ENCODE results near the gene ITPR2. TPM values are rescaled to one million over a fixed set of nuclear protein-coding genes. Genes with fewer than 3 reads are reported as not detected.
"Not testable (repeated sequence)": the region's sequence is repeated elsewhere in the genome, so short reads cannot be mapped to it uniquely, and the experiment has no call there.

Gene ITPR2
- total RNA-seq, 1 donor, result 19.2 TPM

DNA sequence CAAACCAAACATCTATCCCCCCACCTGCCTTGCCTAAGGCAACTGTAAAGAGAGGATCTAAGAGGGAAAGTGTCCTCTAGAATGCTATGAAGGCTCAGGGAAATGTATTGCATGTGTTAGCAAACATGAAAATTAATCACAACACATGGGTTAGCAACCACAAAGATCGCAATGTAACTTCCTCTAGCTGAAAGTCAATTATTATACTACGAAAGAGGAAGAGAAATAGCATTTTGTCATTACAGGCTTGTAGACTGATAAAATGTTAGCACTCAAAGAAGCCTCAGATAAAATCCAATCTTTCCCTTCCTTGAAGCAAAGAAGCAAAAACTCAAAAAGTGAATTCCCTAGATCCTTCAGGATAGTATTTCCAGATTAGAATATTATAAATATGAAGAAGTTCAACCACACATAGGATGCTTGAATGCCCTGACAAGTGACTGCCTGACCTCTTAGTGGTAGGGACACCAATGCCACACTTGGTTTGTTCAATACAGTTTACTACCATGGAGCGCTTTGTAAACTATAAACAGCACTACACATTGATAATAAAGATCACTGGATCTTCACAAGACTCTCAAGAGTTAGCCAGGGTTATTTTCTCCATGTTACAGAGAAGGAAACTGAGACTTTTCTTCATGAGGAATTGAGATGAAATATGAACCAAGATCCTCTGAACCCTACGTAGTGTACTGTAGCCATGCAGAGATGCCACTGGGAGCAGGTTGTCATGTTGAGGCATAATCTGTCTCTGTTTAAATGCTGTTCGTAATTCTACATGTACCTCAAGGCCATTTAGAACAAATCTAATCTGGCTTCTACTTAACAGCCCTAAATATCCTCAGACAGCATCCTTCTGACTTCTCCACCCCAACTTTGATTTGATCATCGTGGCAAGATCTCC is 100.7 kb downstream of the ITPR2 start:
- no peak for DNase-seq (ENCODE audit: insufficient read length, low spot score, missing footprints)
- Histone ChIP-seq H4K20me1 (ENCODE audit: insufficient read depth, low read length) (no peaks in the 10 kb centered on the region), H2AFZ (ENCODE audit: low read length) (no peak overlapping the region), H3K27me3 (ENCODE audit: insufficient read depth, low read length) (no peaks in the 10 kb centered on the region), H3K4me2 (ENCODE audit: insufficient read depth, low read length) (no peak overlapping the region), H3K4me1 (ENCODE audit: insufficient read depth, low read length) (peaks cover 7% of the 10 kb centered on the region), H3K27ac (ENCODE audit: low read depth, low read length) (no peak overlapping the region), H3K36me3 (ENCODE audit: insufficient read depth, low read length) (no peaks in the 10 kb centered on the region), H3K4me3 (ENCODE audit: insufficient read depth, low read length) (no peak overlapping the region), H3K9me3 (ENCODE audit: low read depth, low read length) (no peaks in the 10 kb centered on the region), H3K79me2 (ENCODE audit: insufficient read depth, low read length) (no peaks in the 10 kb centered on the region)
- TF ChIP-seq CTCF (IDR thresholded peaks at IDR 0.05; ENCODE audit: extremely low read depth, low read depth, low read length), result no peak

DNA sequence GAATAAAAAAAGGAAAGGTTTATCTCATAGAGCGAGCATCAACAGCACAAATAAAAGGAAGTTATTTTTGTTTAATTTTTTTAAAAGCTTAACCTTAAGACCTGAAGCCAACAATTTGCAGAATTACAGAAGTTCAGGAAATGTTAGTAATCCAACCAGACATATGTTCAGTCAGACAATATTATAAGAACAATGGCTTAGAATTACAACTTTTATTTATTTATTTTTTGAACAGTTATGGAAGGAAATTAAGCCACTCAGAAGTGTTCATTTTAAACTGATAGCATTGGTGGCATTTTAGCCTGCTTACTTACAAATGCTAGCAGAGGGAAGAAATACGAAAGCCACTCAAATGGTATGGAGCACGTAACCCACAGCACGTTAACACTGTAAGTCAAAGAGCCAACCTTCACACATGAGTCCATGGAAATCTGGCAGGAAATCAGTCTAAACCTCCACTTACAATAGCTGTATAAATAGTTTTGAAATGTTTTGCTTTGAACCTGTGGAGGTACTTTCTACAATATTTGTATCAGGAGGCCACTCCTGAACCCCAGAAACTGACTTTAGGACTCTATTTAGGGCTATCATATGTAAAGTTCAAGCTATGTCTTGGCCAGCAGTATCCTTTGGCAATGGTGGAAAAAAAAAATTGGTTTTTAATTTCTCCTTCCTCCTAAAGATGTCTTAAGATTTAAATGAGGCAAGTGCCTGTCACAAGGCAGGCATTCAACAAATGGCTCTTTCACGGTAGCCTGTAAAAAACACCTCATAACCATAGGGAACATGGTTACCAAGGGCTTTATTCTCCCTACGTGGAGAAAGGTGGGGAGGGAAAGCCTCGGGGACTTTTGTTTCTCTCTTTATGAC is 102.3 kb downstream of the ITPR2 start:
- Histone ChIP-seq H4K20me1 (ENCODE audit: insufficient read depth, low read length) (no peaks in the 10 kb centered on the region), H3K27ac (ENCODE audit: low read depth, low read length) (no peak overlapping the region)

DNA sequence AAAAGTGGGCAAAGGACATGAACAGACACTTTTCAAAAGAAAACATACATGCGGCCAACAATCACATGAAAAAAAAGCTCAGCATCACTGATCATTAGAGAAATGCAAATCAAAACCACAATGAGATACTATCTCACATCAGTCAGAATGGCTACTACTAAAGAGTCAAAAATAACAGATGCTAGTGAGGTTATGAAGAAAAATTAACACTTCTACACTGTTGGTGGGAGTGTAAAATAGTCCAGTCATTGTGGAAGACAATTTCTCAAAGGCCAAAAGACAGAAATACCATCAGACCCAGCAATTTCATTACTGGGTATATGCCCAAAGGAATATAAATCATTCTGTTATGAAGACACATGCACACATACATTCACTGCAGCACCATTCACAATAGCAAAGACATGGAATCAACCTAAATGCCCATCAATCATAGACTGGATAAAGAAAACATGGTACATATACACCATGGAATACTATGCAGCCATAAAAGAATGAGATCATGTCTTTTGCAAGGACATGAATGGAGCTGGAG is 103.8 kb downstream of the ITPR2 start:
- H3K79me2 ChIP-seq (ENCODE audit: insufficient read depth, low read length); H3K27ac ChIP-seq (ENCODE audit: low read depth, low read length); DNase-seq (ENCODE audit: insufficient read length, low spot score, missing footprints); H3K27me3 ChIP-seq (ENCODE audit: insufficient read depth, low read length); H2AFZ ChIP-seq (ENCODE audit: low read length); H3K36me3 ChIP-seq (ENCODE audit: insufficient read depth, low read length); H3K9me3 ChIP-seq (ENCODE audit: low read depth, low read length); H3K4me1 ChIP-seq (ENCODE audit: insufficient read depth, low read length); H4K20me1 ChIP-seq (ENCODE audit: insufficient read depth, low read length); H3K4me3 ChIP-seq (ENCODE audit: insufficient read depth, low read length); H3K4me2 ChIP-seq (ENCODE audit: insufficient read depth, low read length): not testable (repeated sequence)

More for the DNA sequence above, 102.3 kb downstream of the ITPR2 start:
- Histone ChIP-seq H3K9me3 (ENCODE audit: low read depth, low read length) (no peaks in the 10 kb centered on the region), H3K4me1 (ENCODE audit: insufficient read depth, low read length) (peaks cover 7% of the 10 kb centered on the region), H3K79me2 (ENCODE audit: insufficient read depth, low read length) (no peaks in the 10 kb centered on the region), H3K4me3 (ENCODE audit: insufficient read depth, low read length) (no peak overlapping the region), H3K27me3 (ENCODE audit: insufficient read depth, low read length) (no peaks in the 10 kb centered on the region), H3K36me3 (ENCODE audit: insufficient read depth, low read length) (no peaks in the 10 kb centered on the region), H3K4me2 (ENCODE audit: insufficient read depth, low read length) (no peak overlapping the region), H2AFZ (ENCODE audit: low read length) (no peak overlapping the region)
- DNase-seq (ENCODE audit: insufficient read length, low spot score, missing footprints), result no peak
- TF ChIP-seq CTCF (IDR thresholded peaks at IDR 0.05; ENCODE audit: extremely low read depth, low read depth, low read length), result no peak

- Histone ChIP-seq H3K79me2 (ENCODE audit: insufficient read depth, low read length) (no peaks in the 10 kb centered on the region), H3K9me3 (ENCODE audit: low read depth, low read length) (no peaks in the 10 kb centered on the region), H3K27ac (ENCODE audit: low read depth, low read length) (no peak overlapping the region), H2AFZ (ENCODE audit: low read length) (no peak overlapping the region), H3K4me2 (ENCODE audit: insufficient read depth, low read length) (no peak overlapping the region), H3K4me1 (ENCODE audit: insufficient read depth, low read length) (peaks cover 16% of the 10 kb centered on the region), H3K4me3 (ENCODE audit: insufficient read depth, low read length) (no peak overlapping the region), H3K27me3 (ENCODE audit: insufficient read depth, low read length) (no peaks in the 10 kb centered on the region), H3K36me3 (ENCODE audit: insufficient read depth, low read length) (no peaks in the 10 kb centered on the region), H4K20me1 (ENCODE audit: insufficient read depth, low read length) (no peaks in the 10 kb centered on the region)
- DNase-seq (ENCODE audit: insufficient read length, low spot score, missing footprints), result no peak
- TF ChIP-seq CTCF (IDR thresholded peaks at IDR 0.05; ENCODE audit: extremely low read depth, low read depth, low read length), result no peak
These were observed 104.6 kb downstream of the ITPR2 start for GRCh38 chr12:26728205-26729050.
